Panc1 (cell line): ENCODE data around the gene OR8G5. TPM values are rescaled to one million over a fixed set of nuclear protein-coding genes. Genes with fewer than 3 reads are reported as not detected.

Experiments
- ATAC-seq: fragments of 200-7000 bp; cut with Tn5 transposase; 2 replicates; pipeline ENCODE4 v1.9.1; 2020; ENCODE audit warnings: mild to moderate bottlenecking, moderate library complexity
- BruUV-seq: library from RNA; stranded (reverse); fragments of 400-500 nt; replicated peaks from 2 replicates; lab custom pipeline; 2021; lab: Mats Ljungman, UMichigan
- CTCF ChIA-PET: fragments of 300-600 bp; sonication (Branson Sonifier 250); formaldehyde crosslinking; loops from one replicate; lab custom pipeline; 2022; ENCODE audit warnings: antibody characterized with exemption; lab: Charles Lee
- POLR2A ChIA-PET: fragments of 300-600 bp; sonication (Branson Sonifier 250); formaldehyde crosslinking; loops from one replicate; lab custom pipeline; 2022; ENCODE audit warnings: antibody characterized with exemption; lab: Charles Lee
- DNase-seq: peaks from one replicate; pipeline ENCODE4 v3.0.0-alpha.2; 2010; ENCODE audit warnings: low read depth, low spot score
- H3K27ac ChIP-seq: 2 replicates; pipeline ENCODE4 v1.5.1; 2011; ENCODE audit warnings: mild to moderate bottlenecking, low read length, inconsistent platforms
- H3K27me3 ChIP-seq: fragments of 200-500 bp; sonication (Bioruptor generic); 2 replicates; pipeline ENCODE4 v1.6.0; 2014; ENCODE audit warnings: low read length, inconsistent platforms; ENCODE audit not compliant: control insufficient read depth, insufficient read depth
- H3K36me3 ChIP-seq: fragments of 200-500 bp; sonication (Bioruptor generic); 2 replicates; pipeline ENCODE4 v1.5.1; 2014; ENCODE audit warnings: inconsistent platforms, mild to moderate bottlenecking, low read length, moderate library complexity; ENCODE audit not compliant: control insufficient read depth, insufficient read depth
- H3K4me1 ChIP-seq: 2 replicates; pipeline ENCODE4 v1.5.1; 2011; ENCODE audit warnings: inconsistent platforms, mild to moderate bottlenecking, low read length, moderate library complexity; ENCODE audit not compliant: control insufficient read depth, insufficient read depth
- H3K4me3 ChIP-seq, 2 experiments: 2 replicates each; pipeline ENCODE4 v1.5.1; 2011 to 2012; ENCODE audit warnings: low read depth in 2 of 2, low read length in 2 of 2, mild to moderate bottlenecking in 2 of 2, inconsistent platforms in 1 of 2, moderate library complexity in 1 of 2
- H3K9me3 ChIP-seq: fragments of 200-500 bp; sonication (Bioruptor generic); 2 replicates; pipeline ENCODE4 v1.5.1; 2014; ENCODE audit warnings: low read depth, mild to moderate bottlenecking, inconsistent platforms, low read length, moderate library complexity; ENCODE audit not compliant: control insufficient read depth, insufficient read depth
- CTCF ChIP-seq: fragments of 450-650 bp; IDR thresholded peaks from 2 replicates; pipeline ENCODE4 v1.5.1; 2017; ENCODE audit warnings: mild to moderate bottlenecking
- POLR2AphosphoS5 ChIP-seq: IDR thresholded peaks from 2 replicates; pipeline ENCODE4 v1.6.1; 2012; ENCODE audit warnings: mild to moderate bottlenecking, low read depth, low read length, moderate library complexity
- REST ChIP-seq, 2 experiments: IDR thresholded peaks; 2 replicates each; pipeline ENCODE4 v1.6.1; 2011 to 2012; ENCODE audit warnings: low read depth in 2 of 2, control low read depth in 1 of 2, low read length in 1 of 2, mild to moderate bottlenecking in 1 of 2, moderate library complexity in 1 of 2; ENCODE audit not compliant: insufficient read depth in 1 of 2
- SIN3A ChIP-seq: IDR thresholded peaks from 2 replicates; pipeline ENCODE4 v1.6.1; 2012; ENCODE audit warnings: low read depth, mild to moderate bottlenecking, low read length, moderate library complexity, borderline replicate concordance; ENCODE audit not compliant: insufficient read depth
- TCF7L2 ChIP-seq: IDR thresholded peaks from 2 replicates; pipeline ENCODE4 v1.6.1; 2011; ENCODE audit warnings: mild to moderate bottlenecking, low read depth, low read length, inconsistent platforms
- in situ Hi-C: cut with HindIII; loops from 2 replicates; pipeline ENCODE4 v1.10.0; 2016; ENCODE audit warnings: low sequenced_read_pairs, low pct_unique_long_range_greater_than_20kb
- intact Hi-C: fragments of 100-400 bp; cut with micrococcal nuclease; formaldehyde crosslinking; loops from one replicate; pipeline ENCODE4 v1.10.0; 2022; ENCODE audit not compliant: unreplicated experiment
- total RNA-seq: library from RNA; stranded (reverse); gene quantifications from one replicate; pipeline ENCODE4 v1.2.1, GENCODE V29; 2021; ENCODE audit not compliant: unreplicated experiment

OR8G5 gene
- total RNA-seq, 1 experiment from 2014 or later = not detected

GRCh38 chr11:124301548-124301947, 45.4 kb downstream of the OR8G5 start:
- no peak for TF ChIP-seq TCF7L2
- no peak for TF ChIP-seq POLR2AphosphoS5
- TF ChIP-seq SIN3A = no peak
- TF ChIP-seq REST (IDR thresholded peaks at IDR 0.05; ENCODE audit: insufficient read depth in 1 of 2, low read depth in 2 of 2, low read length in 1 of 2) = no peak
- no peak for TF ChIP-seq CTCF
- ChIA-PET POLR2A (no interaction called here), CTCF (no interaction called here)
- no peak for ATAC-seq
- H3K4me3 ChIP-seq = no peak overlapping the region
- no peaks in the 10 kb centered on the region for H3K9me3 ChIP-seq
- H3K27me3 ChIP-seq = no peaks in the 10 kb centered on the region
- no TSS peak for BruUV-seq
- no peak for DNase-seq
- no peaks in the 10 kb centered on the region for H3K4me1 ChIP-seq
- no peaks in the 10 kb centered on the region for H3K36me3 ChIP-seq
- no peak overlapping the region for H3K27ac ChIP-seq
- intact Hi-C loops = no loop called here
- in situ Hi-C loops = no loop called here

- no peak for DNase-seq
- Histone ChIP-seq H3K4me3 (no peak overlapping the region), H3K9me3 (no peaks in the 10 kb centered on the region), H3K4me1 (no peaks in the 10 kb centered on the region), H3K36me3 (no peaks in the 10 kb centered on the region), H3K27ac (no peak overlapping the region), H3K27me3 (no peaks in the 10 kb centered on the region)
- no TSS peak for BruUV-seq
- CTCF ChIA-PET = no interaction called here
- POLR2A ChIA-PET = no interaction called here
- ATAC-seq = no peak
- in situ Hi-C loops (no loop called here), intact Hi-C loops (no loop called here)
- TF ChIP-seq SIN3A (no peak), CTCF (no peak), TCF7L2 (no peak), REST (IDR thresholded peaks at IDR 0.05; ENCODE audit: insufficient read depth in 1 of 2, low read depth in 2 of 2, low read length in 1 of 2) (no peak), POLR2AphosphoS5 (no peak)
Measured at GRCh38 chr11:124302347-124303125, 46.4 kb downstream of the OR8G5 start.
